Skeletal muscle cell (primary cell): Measurements from ENCODE around the gene HYI.
"Not testable (repeated sequence)": the region's sequence is repeated elsewhere in the genome, so short reads cannot be mapped to it uniquely, and the experiment has no call there.

Experiments used
- DNase-seq: peaks from one replicate; pipeline ENCODE4 v3.0.0-alpha.2; 2010; ENCODE audit warnings: low read depth
- H3K4me3 ChIP-seq: 2 replicates; pipeline ENCODE4 v1.5.1; 2011; ENCODE audit warnings: low read depth, mild to moderate bottlenecking, control low read depth, low read length, moderate library complexity

Gene HYI

DNA sequence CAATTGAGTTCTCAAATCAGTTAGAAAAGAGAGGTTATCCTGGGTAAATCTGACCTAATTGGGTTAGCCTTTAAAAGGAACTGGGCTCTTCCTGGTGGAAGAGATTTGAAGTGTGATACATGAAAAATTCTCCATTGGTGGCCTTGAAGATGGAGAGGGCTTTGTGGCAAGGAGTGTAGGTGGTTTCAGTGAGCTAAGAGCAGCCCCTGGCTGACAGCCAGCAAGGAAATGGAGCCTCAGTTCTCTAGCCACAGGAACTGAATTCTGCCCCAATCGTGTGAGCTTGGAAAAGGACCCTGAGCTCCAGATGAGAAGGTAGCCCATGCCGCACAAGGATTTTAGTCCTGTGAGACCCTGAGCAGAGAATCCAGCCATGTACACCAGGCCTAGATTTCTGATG, 12.7 kb upstream of the HYI start:
- H3K4me3 ChIP-seq: no peak overlapping the region
- DNase-seq: no peak

DNA sequence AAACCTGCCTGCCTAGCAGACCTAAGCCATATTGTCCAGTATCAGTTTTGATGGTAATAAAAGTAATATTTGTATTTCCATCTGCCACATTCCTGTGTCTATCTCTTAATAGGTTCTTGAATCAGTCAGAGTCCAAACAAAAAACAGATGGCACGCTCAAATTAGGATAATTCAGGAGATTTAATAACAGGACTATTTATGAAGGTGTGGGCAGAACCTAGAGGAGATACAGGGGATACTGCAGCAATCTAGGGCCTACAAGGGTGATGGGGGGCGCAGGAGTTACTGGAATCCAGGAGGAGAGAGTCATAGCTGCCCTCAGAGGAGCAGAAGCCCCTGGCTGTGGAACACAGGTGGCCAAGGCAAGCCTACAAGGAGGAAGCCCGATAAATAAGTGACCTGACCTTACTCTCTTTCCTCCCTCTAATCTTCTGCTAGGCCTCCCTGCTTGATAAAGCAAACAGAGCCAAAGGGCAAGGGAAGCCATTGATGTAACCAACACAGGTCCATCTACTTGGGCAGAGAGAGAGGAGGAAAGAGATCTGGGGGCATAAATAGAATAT, 11.9 kb upstream of the HYI start:
- H3K4me3 ChIP-seq: no peak overlapping the region
- DNase-seq: no peak

DNA sequence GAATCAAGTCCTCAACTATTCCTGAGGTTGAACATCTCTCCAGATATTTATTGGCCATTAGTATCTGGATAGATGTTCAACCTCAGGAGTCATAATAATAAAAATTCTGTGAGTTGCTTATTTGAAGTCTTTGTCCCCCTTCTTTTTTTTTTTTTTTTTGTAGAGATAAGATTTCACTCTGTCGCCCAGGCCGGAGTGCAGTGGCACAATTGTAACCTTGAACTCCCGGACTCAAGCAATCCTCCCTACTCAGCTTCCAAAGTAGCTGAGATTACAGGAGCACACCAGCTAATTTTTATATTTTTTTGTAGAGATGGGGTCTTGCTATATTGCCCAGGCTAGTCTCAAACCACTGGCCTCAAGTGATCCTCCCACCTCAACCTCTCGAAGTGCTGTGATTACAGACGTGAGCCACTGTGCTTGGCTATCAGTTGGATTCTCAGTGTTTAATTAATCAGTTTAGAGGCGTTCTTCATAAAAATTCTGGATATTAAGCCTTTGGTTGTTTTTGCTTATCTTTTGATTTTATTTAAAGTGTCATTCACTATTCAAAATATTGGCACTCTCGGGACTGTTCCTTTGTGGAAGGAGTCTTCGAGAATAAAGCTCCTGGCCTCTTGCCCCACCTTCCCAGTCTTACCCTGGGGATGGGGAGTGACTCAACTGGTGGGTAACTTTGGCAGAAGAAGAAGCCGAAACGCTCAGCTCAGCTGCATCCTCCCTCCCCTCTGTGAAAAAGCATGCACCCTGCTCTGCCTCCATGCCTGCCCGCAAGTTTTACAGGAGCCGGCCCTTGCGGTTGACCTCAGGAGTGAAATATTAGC, 11.2 kb upstream of the HYI start:
- no peak overlapping the region for H3K4me3 ChIP-seq
- DNase-seq: no peak

DNA sequence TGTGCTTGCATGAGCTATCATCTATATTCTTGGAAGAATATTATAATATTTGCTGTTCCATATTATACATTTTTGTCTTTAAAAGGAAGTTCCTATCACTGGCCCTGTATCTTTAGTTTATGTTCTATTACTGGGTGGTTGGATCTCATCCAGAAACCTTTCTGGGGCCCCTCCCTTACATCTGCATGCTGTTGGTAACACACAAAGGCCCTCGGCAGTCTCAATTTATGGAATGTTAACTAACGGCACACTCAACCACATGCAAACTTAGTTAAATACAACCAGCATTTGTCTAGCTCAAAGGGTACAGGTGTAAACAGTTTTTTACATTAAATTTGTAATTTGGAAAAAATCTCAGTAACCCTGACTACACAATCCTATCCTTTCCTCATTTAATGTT, 9.7 kb upstream of the HYI start:
- DNase-seq: no peak
- H3K4me3 ChIP-seq: no peak overlapping the region

DNA sequence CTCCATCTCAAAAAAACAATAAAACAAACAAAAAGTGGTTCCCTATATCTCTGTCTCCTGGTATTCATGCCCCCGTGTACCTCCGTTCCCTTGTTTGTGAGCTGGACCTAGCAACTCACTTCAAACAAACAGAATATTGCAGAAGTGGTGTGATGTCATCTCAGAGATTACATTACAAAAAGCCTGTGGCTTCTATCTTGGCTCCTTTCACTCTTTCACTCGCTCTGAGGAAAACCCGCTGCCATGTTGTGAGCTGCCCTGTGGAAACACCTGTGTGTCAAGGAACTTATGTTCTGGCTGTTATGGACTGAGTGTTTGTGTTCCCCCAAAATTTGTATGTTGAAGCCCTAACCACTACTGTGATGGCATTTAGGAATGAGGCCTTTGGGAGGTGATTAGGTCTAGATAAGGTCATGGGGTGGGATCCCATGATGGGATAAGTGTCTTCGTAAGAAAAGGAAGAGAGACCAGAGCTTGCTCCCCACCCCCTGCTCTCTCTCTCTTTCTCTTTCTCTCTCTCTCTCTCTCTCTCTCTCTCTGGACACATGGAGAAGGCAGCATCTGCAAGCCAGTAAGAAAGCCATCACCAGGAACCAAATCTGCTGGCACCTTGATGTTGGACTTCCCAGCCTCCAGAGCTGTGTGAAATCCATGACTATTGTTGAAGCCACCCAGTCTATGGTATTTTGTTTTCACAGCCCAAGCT, 7.4 kb upstream of the HYI start:
- DNase-seq: no peak
- H3K4me3 ChIP-seq: no peak overlapping the region

DNA sequence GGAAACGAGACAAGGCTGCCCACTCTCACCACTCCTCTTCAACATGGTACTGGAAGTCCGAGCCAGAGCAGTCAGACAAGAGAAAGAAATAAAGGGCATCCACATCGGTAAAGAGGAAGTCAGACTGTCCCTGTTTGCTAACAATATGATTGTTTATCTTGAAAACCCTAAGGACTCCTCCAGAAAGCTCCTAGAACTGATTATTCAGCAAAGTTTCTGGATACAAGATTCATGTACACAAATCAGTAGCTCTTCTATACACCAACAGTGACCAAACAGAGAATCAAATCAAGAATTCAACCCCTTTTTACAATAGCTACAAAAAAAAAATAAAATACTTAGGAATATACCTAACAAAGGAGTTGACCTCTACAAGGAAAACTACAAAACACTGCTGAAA, 4.6 kb upstream of the HYI start:
- not testable (repeated sequence) for DNase-seq, H3K4me3 ChIP-seq

DNA sequence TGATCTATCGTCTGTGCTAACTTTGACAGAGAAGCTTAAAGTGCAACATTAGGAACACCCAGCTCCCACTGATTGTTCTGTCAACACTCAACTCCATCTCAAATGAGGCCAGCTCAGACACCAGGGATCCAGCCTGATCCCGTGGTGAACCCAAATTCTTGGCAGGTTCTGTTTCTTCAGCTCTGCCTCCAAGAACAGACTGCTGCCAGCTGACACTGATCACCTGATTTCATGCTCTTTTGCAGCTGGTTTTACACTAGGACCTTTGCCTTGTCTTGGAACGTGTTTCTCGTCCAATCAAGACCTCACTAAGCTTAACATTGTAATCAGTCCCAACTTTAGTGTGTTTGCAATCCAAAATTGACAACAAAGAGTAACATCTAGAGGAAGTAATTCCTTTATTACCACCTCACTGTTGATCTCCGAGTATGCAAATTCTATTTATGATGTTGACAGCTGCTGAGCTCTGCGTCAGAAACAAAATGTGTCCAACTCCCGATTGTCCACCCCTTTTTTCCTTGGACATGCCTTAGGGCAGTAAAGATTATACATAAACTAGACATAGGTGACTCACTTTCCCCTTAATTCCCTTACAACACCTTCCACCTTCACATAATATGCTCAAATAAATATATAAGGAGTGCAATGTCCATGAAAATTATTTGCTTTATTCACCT, 1.6 kb upstream of the HYI start:
- no peak overlapping the region for H3K4me3 ChIP-seq
- no peak for DNase-seq

DNA sequence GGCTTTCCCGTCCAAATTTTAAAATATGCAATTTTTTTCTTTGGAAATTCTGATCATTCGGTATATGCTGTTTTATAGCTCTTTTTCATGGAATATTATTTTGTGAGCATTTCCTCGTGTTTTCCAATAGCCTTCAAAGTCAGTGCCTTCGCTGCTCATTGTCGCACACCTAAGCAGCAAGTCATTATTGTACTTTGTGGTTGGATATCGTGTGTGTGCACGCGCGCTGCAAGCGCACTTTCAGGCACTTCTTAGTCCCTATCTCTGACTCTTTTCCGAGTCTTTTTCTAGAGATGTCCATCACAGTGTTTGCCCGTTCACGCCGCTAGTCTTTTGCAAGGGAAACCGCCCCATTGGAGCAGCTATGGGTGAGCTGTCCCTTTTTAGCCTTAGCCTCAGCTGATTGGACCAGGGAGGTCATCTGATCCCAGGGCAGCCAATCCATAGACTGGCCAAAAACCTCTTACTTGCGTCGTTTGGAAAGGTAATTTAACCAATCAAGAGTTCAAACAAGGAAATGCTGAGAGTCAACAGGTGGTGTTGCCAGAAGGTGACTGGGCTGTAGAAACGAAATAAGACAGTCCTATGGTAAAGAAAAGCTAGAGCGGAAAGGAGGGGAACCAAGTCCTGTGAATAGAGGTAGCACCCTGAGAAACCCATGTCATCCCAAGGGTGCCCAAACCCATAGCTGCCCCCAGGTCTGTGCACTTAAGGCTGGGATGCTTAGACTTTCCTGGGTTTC, 710 bp upstream of the HYI start:
- H3K4me3 ChIP-seq: peak overlapping the region; percentile 59
- DNase-seq: peak; percentile 51

DNA sequence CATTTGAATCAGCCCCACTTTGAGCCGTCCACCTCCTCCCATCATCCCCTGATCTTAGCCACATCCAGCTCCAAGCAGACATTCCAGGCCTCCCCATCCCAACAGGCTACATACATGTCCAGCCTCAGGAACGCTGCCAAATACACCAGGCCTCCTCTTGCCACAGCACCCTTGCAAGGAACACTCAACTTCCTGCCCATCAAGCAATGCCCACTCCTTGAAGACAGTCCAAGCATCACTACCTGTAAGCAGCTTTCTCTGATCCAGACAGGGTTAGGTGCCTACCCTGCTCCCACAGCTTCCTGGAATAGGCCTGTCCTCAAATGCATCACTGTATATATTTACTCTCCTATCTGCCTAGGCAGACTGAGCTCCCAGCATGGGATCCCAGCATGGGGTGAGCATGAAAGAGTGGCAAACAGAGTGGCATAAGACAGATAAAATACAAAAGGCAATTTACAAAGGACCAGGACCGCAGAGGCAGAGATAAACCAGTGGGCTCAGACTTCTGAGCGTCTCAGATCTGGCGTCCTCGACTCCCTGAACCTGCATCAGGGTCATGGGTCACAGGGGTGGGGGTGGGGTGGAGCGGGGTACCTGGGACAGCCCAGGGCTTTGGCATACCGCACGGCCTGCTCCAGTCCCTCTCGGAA, 816 bp downstream of the HYI start:
- peak overlapping the region; percentile 59 for H3K4me3 ChIP-seq
- peak; percentile 32 for DNase-seq

DNA sequence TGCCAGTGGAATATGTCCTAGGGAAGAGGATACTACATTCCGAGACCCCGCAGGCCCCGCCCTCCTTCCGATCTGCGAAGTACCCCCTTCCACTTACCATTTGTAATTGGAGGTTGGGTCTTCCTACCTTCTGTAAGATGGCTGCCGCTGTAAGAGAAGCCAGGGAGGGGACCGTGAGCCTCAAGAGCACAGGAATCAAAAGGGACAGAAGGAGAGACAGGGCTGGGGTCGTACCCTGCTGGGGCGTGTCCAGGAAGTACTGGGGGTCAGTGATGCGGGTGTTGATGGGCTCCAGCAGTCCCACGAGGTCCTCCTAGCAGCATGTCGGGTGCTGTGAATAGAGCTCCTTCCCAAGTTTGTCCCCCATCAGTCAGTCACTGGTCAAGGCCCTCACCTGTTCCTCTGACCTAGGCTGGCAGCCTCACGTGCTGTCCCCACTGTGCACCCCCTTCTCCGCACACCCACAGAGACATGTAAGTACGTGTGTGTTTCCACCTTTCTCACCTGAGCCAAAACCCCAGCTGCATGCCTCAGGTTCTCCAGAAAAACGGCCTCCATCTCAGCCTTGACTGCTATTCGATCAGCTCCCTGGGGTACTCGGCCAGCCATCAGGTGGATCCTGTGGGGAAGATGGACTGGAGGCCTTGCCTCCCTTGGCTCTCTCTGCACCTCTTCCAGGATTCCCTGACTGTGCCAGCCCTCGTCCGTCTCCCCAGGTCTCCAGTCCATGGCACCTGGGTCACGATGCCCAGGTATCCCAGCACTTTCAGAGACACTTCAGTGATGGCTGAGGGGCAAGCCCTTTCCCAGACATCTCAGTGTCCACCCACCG, 1.8 kb downstream of the HYI start:
- H3K4me3 ChIP-seq: no peak overlapping the region
- DNase-seq: no peak

DNA sequence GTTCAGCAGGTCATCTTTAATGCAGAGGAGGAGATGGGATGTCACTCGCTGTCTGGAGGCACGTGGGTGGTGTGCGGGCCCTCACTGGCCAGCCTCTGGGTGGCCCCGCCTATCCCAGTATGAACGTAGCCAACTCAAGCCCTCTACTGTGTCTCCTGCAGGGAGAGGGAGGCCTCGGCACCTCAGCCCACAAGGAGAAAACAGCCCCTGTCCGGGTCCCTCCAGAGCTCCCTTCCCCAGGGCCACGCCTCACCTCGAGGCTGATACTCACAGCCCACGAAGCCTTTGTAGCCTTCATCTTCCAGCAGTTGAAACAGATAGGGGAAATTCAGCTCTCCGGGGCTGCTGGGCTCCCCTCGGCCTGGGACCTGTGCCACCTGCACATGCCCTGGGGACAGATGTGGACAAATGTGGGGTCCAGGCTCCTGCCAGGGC, 2.6 kb downstream of the HYI start:
- no peak for DNase-seq
- no peak overlapping the region for H3K4me3 ChIP-seq

DNA sequence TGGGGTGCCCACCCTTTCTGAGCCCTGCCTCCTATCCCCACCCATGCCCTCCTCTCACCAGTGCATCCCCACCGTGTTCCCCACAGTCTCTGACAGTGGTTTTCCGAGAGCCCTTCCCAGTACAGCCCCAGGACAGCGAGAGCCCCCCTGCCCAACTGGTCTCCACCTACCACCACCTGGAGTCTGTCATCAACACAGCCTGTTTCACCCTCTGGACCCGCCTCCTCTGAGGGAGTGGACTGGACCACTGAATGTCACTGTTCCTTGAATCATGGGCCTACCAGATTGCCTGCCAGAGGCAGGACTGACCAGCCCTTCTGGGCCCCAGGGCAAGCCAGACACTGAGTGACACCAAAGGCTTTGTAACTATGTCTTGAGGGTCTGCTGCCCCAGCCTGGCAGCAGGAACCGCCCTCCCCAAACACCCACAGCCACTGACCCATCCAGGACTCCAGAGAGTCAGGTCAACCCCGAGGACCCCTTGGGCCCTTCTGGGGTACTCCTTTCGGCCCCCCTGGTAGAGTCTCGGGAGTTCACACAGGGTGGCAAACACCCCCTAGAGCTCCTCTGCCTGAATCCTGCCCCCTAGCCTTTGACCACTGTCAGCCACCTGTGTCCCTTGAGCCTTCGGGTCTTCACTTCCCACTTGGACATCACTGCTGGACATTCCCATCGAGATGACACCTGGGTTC, 3.3 kb downstream of the HYI start:
- no peak for DNase-seq
- H3K4me3 ChIP-seq: no peak overlapping the region

DNA sequence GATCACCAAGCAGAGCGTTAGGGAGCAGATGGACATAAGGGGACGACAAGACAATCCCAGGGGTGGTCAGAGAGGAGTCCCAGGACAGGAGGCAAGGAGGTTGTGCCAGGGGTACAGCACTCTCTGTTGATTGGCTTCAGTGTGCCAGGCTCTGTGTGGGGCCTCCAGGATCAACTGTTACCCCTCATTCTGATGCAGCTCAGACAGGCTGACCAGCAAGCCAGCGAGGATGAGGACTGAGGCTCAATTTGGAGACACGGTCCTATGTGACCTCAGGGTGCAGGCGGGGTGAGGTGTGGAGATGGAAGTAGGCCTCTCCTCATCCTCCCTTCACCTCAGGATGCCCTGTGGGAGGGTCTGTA, 4.0 kb downstream of the HYI start:
- no peak overlapping the region for H3K4me3 ChIP-seq
- DNase-seq: no peak

DNA sequence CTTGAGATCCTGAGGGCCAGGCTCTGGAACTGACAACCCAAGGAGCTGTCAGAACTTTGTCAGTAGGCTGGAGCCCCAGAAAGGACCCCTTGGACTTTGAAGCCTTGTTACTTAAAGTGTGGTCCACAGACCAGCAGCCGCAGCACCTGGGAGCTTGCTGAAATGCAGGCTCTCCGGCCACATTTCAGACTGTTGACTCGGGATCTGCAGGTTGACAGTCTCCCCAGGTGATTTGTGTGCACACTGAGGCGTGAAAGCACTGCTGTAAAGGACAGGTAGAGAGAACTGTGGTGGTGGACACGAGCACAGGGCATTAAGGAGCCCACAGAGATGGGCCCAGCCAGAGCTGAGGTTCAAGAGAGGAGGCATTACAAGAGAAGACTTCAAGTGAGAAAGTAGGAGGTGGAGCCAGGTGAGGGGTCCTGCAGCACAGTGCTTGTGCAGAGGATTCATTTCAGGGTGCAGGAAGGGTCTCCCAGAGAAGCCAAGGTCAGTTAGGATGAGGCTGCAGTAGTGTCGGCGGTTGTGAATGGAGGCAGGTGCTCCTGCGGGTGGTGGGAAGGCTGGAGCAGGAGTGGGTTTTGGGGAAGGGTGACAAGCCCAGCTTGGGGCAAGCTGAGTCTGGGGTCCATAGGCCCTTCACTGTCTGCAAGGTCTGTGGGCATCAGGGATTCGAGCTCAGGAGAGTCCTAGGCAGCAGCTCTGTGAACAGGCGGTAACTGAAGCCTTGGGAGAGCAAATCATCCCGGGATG, 4.6 kb downstream of the HYI start:
- DNase-seq: no peak
- no peak overlapping the region for H3K4me3 ChIP-seq

DNA sequence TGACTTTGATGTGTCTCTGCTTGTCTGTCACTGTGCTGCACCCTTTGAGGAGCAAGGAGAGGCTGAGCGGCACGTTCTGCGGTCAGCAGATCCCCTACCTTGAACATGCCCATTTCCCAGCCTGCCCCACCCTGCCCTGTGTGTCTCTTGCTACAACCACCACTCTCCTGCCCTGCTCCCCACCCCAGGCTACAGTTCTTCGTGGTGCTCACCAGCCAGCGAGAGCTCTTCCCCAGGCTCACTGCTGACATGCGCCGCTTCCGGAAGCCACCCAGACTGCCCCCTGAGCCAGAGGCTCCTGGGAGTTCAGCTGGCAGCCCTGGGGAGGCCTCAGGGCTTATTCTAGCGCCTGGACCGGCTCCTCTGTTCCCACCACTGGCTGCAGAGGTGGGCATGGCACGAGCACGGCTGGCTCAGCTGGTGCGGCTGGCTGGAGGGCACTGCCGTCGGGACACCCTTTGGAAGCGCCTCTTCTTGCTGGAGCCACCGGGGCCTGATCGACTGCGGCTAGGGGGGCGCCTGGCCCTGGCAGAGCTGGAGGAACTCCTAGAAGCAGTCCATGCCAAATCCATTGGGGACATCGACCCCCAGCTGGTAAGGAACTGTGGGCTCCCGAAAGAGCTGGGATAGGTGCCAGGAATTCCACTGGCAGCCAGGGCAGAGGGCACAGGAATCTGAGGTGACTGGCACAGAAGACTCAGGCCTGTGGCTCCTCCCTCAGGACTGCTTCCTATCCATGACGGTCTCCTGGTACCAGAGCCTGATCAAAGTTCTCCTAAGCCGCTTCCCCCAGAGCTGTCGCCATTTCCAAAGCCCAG, 5.6 kb downstream of the HYI start:
- no peak overlapping the region for H3K4me3 ChIP-seq
- DNase-seq: no peak
